ENCODE measurements around the gene MTMR3. TPM values are rescaled to one million over a fixed set of nuclear protein-coding genes. Genes with fewer than 3 reads are reported as not detected.

MTMR3 gene
- total RNA-seq, 1 experiment from 2014 or later, result 12.1 TPM

GRCh38 chr22:30021881-30022619 lies 139.1 kb downstream of the MTMR3 start:
- Histone ChIP-seq H3F3A (ENCODE audit: low read length, unreplicated experiment) (no peaks in the 10 kb centered on the region), H3K4me2 (ENCODE audit: low read length) (no peak overlapping the region), H3K9ac (ENCODE audit: low read length) (no peak overlapping the region), H3K4me1 (ENCODE audit: insufficient read depth, low read length) (peaks cover 9% of the 10 kb centered on the region), H3K9me3 (ENCODE audit: low read length) (no peaks in the 10 kb centered on the region), H2AFZ (ENCODE audit: low read length) (no peak overlapping the region), H3K27me3 (ENCODE audit: low read length) (no peaks in the 10 kb centered on the region), H3K27ac (ENCODE audit: low read length) (no peak overlapping the region), H3K36me3 (ENCODE audit: low read depth, low read length) (peaks cover 18% of the 10 kb centered on the region), H3K4me3 (ENCODE audit: low read length) (no peak overlapping the region), H3K79me2 (ENCODE audit: low read length) (no peaks in the 10 kb centered on the region), H4K20me1 (ENCODE audit: low read length) (no peaks in the 10 kb centered on the region), H3K9me2 (replicated peaks; ENCODE audit: low read length) (no peaks in the 10 kb centered on the region)
- ATAC-seq (no peak), DNase-seq (no peak)
- ChIA-PET CTCF (no interaction called here), POLR2A (ENCODE audit: unreplicated experiment) (no interaction called here)
- BruUV-seq (replicated peaks), result no TSS peak
- intact Hi-C loops (cut with micrococcal nuclease), result no loop called here
- TF ChIP-seq EZH2 (IDR thresholded peaks at IDR 0.05; ENCODE audit: low read length, unreplicated experiment) (no peak), CTCF (conservative IDR thresholded peaks at IDR 0.05; ENCODE audit: low read depth, low read length) (no peak), EZH2phosphoT487 (IDR thresholded peaks at IDR 0.05; ENCODE audit: borderline replicate concordance, low read length) (no peak)

- intact Hi-C loops (cut with micrococcal nuclease), result no loop called here
- Histone ChIP-seq H3F3A (ENCODE audit: low read length, unreplicated experiment) (no peaks in the 10 kb centered on the region), H2AFZ (ENCODE audit: low read length) (no peak overlapping the region), H3K9ac (ENCODE audit: low read length) (no peak overlapping the region), H3K9me3 (ENCODE audit: low read length) (no peaks in the 10 kb centered on the region), H3K4me2 (ENCODE audit: low read length) (no peak overlapping the region), H3K4me3 (ENCODE audit: low read length) (no peak overlapping the region), H4K20me1 (ENCODE audit: low read length) (no peaks in the 10 kb centered on the region), H3K9me2 (replicated peaks; ENCODE audit: low read length) (no peaks in the 10 kb centered on the region), H3K36me3 (ENCODE audit: low read depth, low read length) (peaks cover 18% of the 10 kb centered on the region), H3K27me3 (ENCODE audit: low read length) (no peaks in the 10 kb centered on the region), H3K4me1 (ENCODE audit: insufficient read depth, low read length) (peaks cover 7% of the 10 kb centered on the region), H3K27ac (ENCODE audit: low read length) (no peak overlapping the region), H3K79me2 (ENCODE audit: low read length) (no peaks in the 10 kb centered on the region)
- TF ChIP-seq EZH2phosphoT487 (IDR thresholded peaks at IDR 0.05; ENCODE audit: borderline replicate concordance, low read length) (no peak), EZH2 (IDR thresholded peaks at IDR 0.05; ENCODE audit: low read length, unreplicated experiment) (no peak), CTCF (conservative IDR thresholded peaks at IDR 0.05; ENCODE audit: low read depth, low read length) (no peak)
- CTCF ChIA-PET, result no interaction called here
- DNase-seq, result no peak
- ATAC-seq, result no peak
- BruUV-seq (replicated peaks), result no TSS peak
- POLR2A ChIA-PET (ENCODE audit: unreplicated experiment), result no interaction called here
These were observed 140.2 kb downstream of the MTMR3 start for GRCh38 chr22:30023099-30023660.

GRCh38 chr22:30024231-30024630 lies 141.3 kb downstream of the MTMR3 start:
- H3K9me2 ChIP-seq (replicated peaks; ENCODE audit: low read length), result no peaks in the 10 kb centered on the region
- CTCF ChIA-PET, result no interaction called here
- no peak overlapping the region for H3K4me3 ChIP-seq (ENCODE audit: low read length)
- no peak overlapping the region for H3K4me2 ChIP-seq (ENCODE audit: low read length)
- DNase-seq, result no peak
- POLR2A ChIA-PET (ENCODE audit: unreplicated experiment), result no interaction called here
- no peak overlapping the region for H3K27ac ChIP-seq (ENCODE audit: low read length)
- BruUV-seq (replicated peaks), result no TSS peak
- no peaks in the 10 kb centered on the region for H3F3A ChIP-seq (ENCODE audit: low read length, unreplicated experiment)
- peaks cover 18% of the 10 kb centered on the region for H3K36me3 ChIP-seq (ENCODE audit: low read depth, low read length)
- no peaks in the 10 kb centered on the region for H4K20me1 ChIP-seq (ENCODE audit: low read length)
- H3K9me3 ChIP-seq (ENCODE audit: low read length), result no peaks in the 10 kb centered on the region
- intact Hi-C loops (cut with micrococcal nuclease), result no loop called here
- TF ChIP-seq CTCF (conservative IDR thresholded peaks at IDR 0.05; ENCODE audit: low read depth, low read length) (no peak), EZH2phosphoT487 (IDR thresholded peaks at IDR 0.05; ENCODE audit: borderline replicate concordance, low read length) (no peak)
- H3K79me2 ChIP-seq (ENCODE audit: low read length), result no peaks in the 10 kb centered on the region
- peaks cover 7% of the 10 kb centered on the region for H3K4me1 ChIP-seq (ENCODE audit: insufficient read depth, low read length)
- no peak overlapping the region for H2AFZ ChIP-seq (ENCODE audit: low read length)
- no peaks in the 10 kb centered on the region for H3K27me3 ChIP-seq (ENCODE audit: low read length)
- no peak overlapping the region for H3K9ac ChIP-seq (ENCODE audit: low read length)
- ATAC-seq, result no peak

Data from PC-3 (cell line).